ENCODE data around the gene DYSF.

The DYSF gene

GRCh38 chr2:71546777-71547281 is 93.5 kb downstream of the DYSF start:
- DNase-seq (ENCODE audit: low read depth, low spot score), result no peak
- H3K27ac ChIP-seq, result no peak overlapping the region

GRCh38 chr2:71547616-71548285 is 94.4 kb downstream of the DYSF start:
- H3K27ac ChIP-seq, result no peak overlapping the region
- DNase-seq (ENCODE audit: low read depth, low spot score), result no peak

GRCh38 chr2:71548646-71549425 is 95.5 kb downstream of the DYSF start:
- DNase-seq (ENCODE audit: low read depth, low spot score), result no peak
- no peak overlapping the region for H3K27ac ChIP-seq

- no peak overlapping the region for H3K27ac ChIP-seq
- no peak for DNase-seq (ENCODE audit: low read depth, low spot score)
Observed at GRCh38 chr2:71550801-71551630, 97.7 kb downstream of the DYSF start.

GRCh38 chr2:71551631-71551915 is 98.2 kb downstream of the DYSF start:
- DNase-seq (ENCODE audit: low read depth, low spot score), result no peak
- H3K27ac ChIP-seq, result no peak overlapping the region

- H3K27ac ChIP-seq, result no peak overlapping the region
- DNase-seq (ENCODE audit: low read depth, low spot score), result no peak
Observed at GRCh38 chr2:71552356-71552755, 99.0 kb downstream of the DYSF start.

GRCh38 chr2:71552861-71553301 is 99.5 kb downstream of the DYSF start:
- H3K27ac ChIP-seq, result no peak overlapping the region

GRCh38 chr2:71554028-71554705 is 100.8 kb downstream of the DYSF start:
- no peak overlapping the region for H3K27ac ChIP-seq
- DNase-seq (ENCODE audit: low read depth, low spot score), result no peak

More at GRCh38 chr2:71552861-71553301, 99.5 kb downstream of the DYSF start:
- DNase-seq (ENCODE audit: low read depth, low spot score), result no peak

GRCh38 chr2:71554706-71555056 is 101.3 kb downstream of the DYSF start:
- H3K27ac ChIP-seq, result no peak overlapping the region
- no peak for DNase-seq (ENCODE audit: low read depth, low spot score)

- H3K27ac ChIP-seq, result no peak overlapping the region
- no peak for DNase-seq (ENCODE audit: low read depth, low spot score)
Observed at GRCh38 chr2:71555798-71556454, 102.6 kb downstream of the DYSF start.

GRCh38 chr2:71556692-71557250 is 103.4 kb downstream of the DYSF start:
- DNase-seq (ENCODE audit: low read depth, low spot score), result no peak
- H3K27ac ChIP-seq, result no peak overlapping the region

GRCh38 chr2:71557321-71557720 is 104.0 kb downstream of the DYSF start:
- no peak overlapping the region for H3K27ac ChIP-seq
- no peak for DNase-seq (ENCODE audit: low read depth, low spot score)

- no peak for DNase-seq (ENCODE audit: low read depth, low spot score)
- no peak overlapping the region for H3K27ac ChIP-seq
Observed at GRCh38 chr2:71558300-71559051, 105.1 kb downstream of the DYSF start.

GRCh38 chr2:71559080-71559827 is 105.9 kb downstream of the DYSF start:
- no peak for DNase-seq (ENCODE audit: low read depth, low spot score)
- no peak overlapping the region for H3K27ac ChIP-seq

- no peak for DNase-seq (ENCODE audit: low read depth, low spot score)
- no peak overlapping the region for H3K27ac ChIP-seq
Observed at GRCh38 chr2:71559828-71560637, 106.7 kb downstream of the DYSF start.

GRCh38 chr2:71560638-71561011 is 107.3 kb downstream of the DYSF start:
- no peak overlapping the region for H3K27ac ChIP-seq
- DNase-seq (ENCODE audit: low read depth, low spot score), result no peak

GRCh38 chr2:71561441-71562267 is 108.3 kb downstream of the DYSF start:
- no peak for DNase-seq (ENCODE audit: low read depth, low spot score)
- no peak overlapping the region for H3K27ac ChIP-seq

Data from epithelial cell of prostate (primary cell).